Fibroblast of the aortic adventitia (primary cell): ENCODE data around the gene MACROH2A1. TPM values are rescaled to one million over a fixed set of nuclear protein-coding genes. Genes with fewer than 3 reads are reported as not detected.

Source experiments
- DNase-seq: peaks from one replicate; pipeline ENCODE4 v3.0.0-alpha.2; 2010; ENCODE audit warnings: low read depth
- H3K4me3 ChIP-seq: 2 replicates; pipeline ENCODE4 v1.5.1; 2011; ENCODE audit warnings: low read depth, mild to moderate bottlenecking, control low read depth, low read length, moderate library complexity
- CTCF ChIP-seq: IDR thresholded peaks from 2 replicates; pipeline ENCODE4 v1.5.1; 2011; ENCODE audit warnings: mild to moderate bottlenecking, low read length, control low read depth, inconsistent platforms; ENCODE audit not compliant: insufficient read depth
- total RNA-seq: library from RNA; depleted of rRNA; stranded (reverse); fragments of >200 nt; gene quantifications from 2 replicates; pipeline ENCODE4 v1.2.3, GENCODE V29; 2012; ENCODE audit warnings: low replicate concordance

The MACROH2A1 gene
- total RNA-seq, 1 donor, result 116 TPM

GRCh38 chr5:135435467-135436330, 36.7 kb upstream of the MACROH2A1 start:
- no peak for TF ChIP-seq CTCF
- DNase-seq, result no peak
- H3K4me3 ChIP-seq, result no peak overlapping the region

DNA sequence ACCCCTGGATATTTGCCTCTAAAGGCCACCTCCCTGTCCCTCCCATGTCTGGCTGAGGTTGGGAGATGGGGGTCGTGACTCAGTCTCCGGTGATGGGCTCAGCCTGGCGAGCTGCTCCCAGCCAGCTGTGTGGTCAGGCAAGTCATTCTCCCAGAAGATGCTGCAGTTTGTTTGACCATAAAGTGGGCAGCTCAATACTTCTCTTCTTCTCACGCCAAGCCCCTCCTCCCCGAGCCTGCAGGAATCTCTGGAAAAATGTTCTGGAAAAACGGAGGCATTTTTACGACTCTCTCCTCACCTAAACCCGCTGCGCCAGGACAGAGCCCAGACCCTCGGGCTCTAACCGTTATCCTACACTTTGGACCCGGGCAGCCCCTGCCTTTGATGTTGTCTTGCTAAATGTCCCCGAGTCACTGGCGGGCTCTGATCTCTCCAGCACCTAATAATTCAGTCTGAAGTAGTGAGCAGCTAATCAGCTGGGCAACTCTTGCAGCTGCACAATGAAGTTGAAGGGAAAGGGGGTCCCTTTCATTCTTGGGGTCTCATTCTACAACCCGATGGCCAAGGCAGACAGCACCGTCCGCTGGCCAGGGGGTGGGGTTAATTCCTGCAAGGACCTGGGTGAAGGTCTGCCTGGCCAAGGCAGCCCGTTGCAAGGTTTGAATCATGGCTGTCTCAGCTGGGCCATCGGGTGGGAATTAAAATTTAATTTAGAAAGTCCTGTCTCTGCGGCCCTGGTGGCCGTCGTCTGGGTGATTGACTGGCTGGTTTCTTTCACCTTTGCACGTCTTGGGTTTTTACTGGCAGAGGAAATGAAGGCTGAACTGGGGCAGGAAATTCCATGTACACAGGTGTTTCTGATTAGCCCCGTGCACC, 35.8 kb upstream of the MACROH2A1 start:
- DNase-seq, result no peak
- no peak for TF ChIP-seq CTCF
- H3K4me3 ChIP-seq, result no peak overlapping the region

DNA sequence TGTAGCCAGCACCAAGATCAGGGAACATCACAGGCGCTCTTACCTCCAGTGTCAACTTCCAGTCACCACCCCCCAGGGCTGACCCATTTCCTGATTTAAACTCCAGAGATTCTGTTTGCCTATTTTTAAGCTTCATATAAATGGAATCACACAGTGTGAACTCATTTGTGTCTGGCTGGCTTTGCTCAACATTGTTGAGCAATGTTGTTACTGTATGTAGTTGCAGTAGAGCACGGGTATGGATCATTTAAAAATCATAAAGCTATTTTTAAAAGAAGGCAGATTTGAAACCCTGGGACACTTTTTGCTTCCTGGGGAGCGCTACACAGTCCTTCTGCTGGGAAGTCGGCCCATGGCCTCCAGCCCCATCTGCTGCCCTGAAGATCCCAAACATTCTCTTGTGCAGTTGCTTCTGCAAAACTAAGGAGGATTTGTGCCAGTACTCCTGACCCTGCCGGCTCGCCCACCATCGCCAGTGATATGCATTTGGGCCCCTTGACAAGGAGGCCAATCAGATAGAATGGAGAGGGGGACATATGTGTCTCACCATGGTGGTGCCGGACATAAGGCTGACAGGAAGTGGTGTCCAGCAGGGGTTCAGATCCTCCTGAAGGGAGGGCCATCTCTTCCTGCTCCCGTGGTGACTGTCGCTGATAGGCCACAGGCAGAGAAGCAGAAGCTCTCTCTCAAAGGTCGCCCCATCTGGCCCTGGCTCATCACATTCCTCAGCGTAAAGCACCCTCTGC, 34.8 kb upstream of the MACROH2A1 start:
- H3K4me3 ChIP-seq, result no peak overlapping the region
- DNase-seq, result peak; percentile 45
- no peak for TF ChIP-seq CTCF

- no peak overlapping the region for H3K4me3 ChIP-seq
- DNase-seq, result no peak
- TF ChIP-seq CTCF, result no peak
Measured at GRCh38 chr5:135432113-135432512, 33.1 kb upstream of the MACROH2A1 start.

GRCh38 chr5:135430135-135430437, 31.1 kb upstream of the MACROH2A1 start:
- no peak for TF ChIP-seq CTCF
- no peak overlapping the region for H3K4me3 ChIP-seq
- DNase-seq, result no peak

DNA sequence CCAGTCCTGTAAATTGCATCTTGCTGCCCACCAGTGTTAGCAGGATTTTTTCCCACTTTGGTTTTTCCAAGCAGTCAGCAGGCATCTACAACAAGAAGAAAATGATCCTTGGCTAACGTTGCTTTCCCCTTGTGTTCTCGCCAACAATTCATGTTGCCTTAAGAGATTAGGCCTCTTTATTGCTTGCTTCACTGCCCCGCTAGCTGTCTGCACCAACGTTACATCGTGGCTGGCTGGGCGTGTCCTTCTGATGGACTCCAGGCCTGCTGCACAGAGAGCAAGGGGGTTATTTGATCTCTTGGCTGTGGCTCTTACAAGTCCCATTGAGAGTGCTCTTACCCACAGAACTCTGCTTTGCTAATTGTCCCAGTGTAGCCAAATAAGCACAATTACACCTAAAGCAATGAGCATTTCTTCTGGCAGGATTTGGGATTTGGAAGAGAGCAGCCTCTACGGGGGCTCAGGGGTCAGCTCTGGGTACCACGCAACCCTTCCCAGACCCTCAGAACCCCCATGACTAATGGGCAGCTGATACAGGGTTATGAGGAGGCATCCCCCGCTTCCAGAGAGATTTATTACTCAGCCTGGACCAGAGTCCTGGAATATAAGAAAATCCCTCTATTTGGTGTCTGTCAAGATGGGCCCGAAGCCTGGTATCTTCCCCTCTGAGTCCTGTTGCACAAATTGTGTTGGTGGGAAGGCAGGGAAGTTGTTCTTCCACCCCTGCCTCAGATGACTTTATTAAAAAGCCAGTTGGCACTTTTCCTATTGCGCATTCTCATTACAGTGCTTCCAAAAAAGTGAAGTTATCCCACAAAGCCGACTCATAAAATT, 30.5 kb upstream of the MACROH2A1 start:
- no peak overlapping the region for H3K4me3 ChIP-seq
- DNase-seq, result peak; percentile 92
- no peak for TF ChIP-seq CTCF
